ENCODE measurements around the gene SUPT3H. TPM values are rescaled to one million over a fixed set of nuclear protein-coding genes. Genes with fewer than 3 reads are reported as not detected.
A peak's percentile ranks its signal among the peaks of the same experiment; 100 is the strongest.

SUPT3H gene
- polyA plus RNA-seq, 3 donors: 2.4 to 3.5 (median 2.5) TPM

DNA sequence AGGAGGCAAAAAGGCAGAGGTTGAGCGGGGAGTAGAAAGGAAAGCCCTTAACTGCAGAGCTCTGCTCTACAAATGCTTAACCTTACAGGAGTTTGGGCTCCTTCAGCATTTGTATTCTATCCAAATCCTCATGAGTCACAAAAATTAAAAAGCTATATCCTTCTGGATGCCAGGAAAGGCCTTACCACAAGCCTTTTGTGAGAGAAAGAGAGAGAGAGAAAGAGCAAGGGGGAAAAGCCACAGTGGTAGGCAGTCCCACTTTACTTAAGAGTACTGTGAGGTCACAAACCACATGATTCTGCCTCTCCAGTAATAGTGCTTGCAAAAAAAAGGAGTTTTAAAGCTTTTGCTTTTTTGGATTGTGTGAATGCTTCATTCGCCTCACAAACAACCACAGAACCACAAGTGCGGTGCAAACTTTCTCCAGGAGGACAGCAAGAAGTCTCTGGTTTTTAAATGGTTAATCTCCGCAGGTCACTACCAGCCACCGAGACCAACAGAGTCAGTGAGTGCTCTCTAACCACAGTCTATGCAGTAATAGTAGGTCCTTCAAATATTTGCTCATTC lies 49.7 kb downstream of the SUPT3H start, which contains the start of gene RUNX2:
RUNX2 (plus strand) TSS at position 375 of the 567 bp plus-strand sequence. CDS start 397 bp downstream, outside the sequence.
- intact Hi-C loops (cut with micrococcal nuclease): no loop called here

DNA sequence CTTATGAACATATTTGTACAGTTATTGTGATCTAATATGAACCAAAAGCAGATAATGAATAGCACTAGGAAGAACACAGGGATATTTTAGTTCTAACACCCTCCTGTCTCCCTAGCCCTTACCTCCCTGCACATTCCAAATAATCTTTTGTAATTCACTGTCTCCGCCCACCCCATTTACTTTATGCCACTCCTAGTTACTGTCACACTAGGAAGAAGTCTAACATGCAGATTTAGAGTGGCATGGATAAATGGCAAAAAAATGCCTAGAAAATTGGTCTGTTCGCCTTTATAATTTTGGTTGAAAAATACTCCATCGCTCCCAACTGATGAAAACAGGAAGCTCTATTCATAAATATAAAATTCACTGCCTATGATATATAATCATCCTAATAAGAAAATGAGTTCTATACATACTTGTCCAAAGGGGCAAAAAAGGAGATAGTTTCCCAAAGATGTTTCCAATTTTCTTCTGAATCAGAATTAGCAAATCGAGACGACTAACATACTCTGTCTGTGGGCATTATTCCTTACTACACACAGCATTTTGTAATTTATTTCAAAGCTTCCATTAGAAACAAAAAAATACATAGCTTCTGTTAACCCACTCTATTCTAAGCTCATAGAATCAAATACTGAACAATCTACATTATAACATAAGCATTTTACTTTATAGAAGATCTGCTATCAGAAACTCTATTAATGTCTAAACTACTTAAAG lies 50.9 kb downstream of the SUPT3H start:
- DNase-seq: no peak
- Histone ChIP-seq H3K79me2 (ENCODE audit: insufficient read depth, low read length) (no peaks in the 10 kb centered on the region), H3K4me1 (ENCODE audit: control insufficient read depth in 1 of 2, insufficient read depth in 2 of 2, low read length in 2 of 2) (peaks cover 0 to 2% of the 10 kb centered on the region in 2 donors), H3K9ac (ENCODE audit: insufficient read depth, low read length, poor library complexity, severe bottlenecking) (no peak overlapping the region), H3K4me3 (replicated peaks in 1 of 3; ENCODE audit: low read depth in 2 of 3, low read length in 3 of 3) (no peak overlapping the region), H3K27me3 (ENCODE audit: control insufficient read depth in 2 of 2, insufficient read depth in 2 of 2, low read length in 2 of 2) (no peaks in the 10 kb centered on the region), H3K4me2 (replicated peaks; ENCODE audit: extremely low read depth, low read length, poor library complexity, severe bottlenecking) (no peak overlapping the region), H3K36me3 (replicated peaks in 1 of 2; ENCODE audit: control insufficient read depth in 1 of 2, insufficient read depth in 2 of 2, low read length in 2 of 2) (no peaks in the 10 kb centered on the region), H3K9me3 (replicated peaks in 1 of 2; ENCODE audit: control insufficient read depth in 1 of 2, insufficient read depth in 1 of 2, low read length in 2 of 2) (no peaks in the 10 kb centered on the region), H2AFZ (ENCODE audit: insufficient read depth, low read depth, low read length, poor library complexity, severe bottlenecking) (no peak overlapping the region), H3K27ac (ENCODE audit: low read depth in 1 of 2, low read length in 2 of 2) (no peak overlapping the region), H4K20me1 (ENCODE audit: insufficient read depth, low read length) (no peaks in the 10 kb centered on the region)
- Mint-ChIP-seq H3K27me3 (ENCODE audit: low read depth in 3 of 3) (peaks cover 0 to 1% (median 0%) of the 10 kb centered on the region in 3 donors), H3K27ac (no peak overlapping the region), H3K4me3 (no peak overlapping the region), H3K36me3 (no peaks in the 10 kb centered on the region), H3K4me1 (peaks cover 31% of the 10 kb centered on the region), H3K9me3 (no peaks in the 10 kb centered on the region)
- TF ChIP-seq, protein P1, sequence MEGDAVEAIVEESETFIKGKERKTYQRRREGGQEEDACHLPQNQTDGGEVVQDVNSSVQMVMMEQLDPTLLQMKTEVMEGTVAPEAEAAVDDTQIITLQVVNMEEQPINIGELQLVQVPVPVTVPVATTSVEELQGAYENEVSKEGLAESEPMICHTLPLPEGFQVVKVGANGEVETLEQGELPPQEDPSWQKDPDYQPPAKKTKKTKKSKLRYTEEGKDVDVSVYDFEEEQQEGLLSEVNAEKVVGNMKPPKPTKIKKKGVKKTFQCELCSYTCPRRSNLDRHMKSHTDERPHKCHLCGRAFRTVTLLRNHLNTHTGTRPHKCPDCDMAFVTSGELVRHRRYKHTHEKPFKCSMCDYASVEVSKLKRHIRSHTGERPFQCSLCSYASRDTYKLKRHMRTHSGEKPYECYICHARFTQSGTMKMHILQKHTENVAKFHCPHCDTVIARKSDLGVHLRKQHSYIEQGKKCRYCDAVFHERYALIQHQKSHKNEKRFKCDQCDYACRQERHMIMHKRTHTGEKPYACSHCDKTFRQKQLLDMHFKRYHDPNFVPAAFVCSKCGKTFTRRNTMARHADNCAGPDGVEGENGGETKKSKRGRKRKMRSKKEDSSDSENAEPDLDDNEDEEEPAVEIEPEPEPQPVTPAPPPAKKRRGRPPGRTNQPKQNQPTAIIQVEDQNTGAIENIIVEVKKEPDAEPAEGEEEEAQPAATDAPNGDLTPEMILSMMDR (IDR thresholded peaks at IDR 0.05): no peak
- no CpG with 5 or more reads among the region's 5 CpGs for WGBS (ENCODE audit: insufficient coverage)
- intact Hi-C loops (cut with micrococcal nuclease): no loop called here

More for the DNA sequence above, 49.7 kb downstream of the SUPT3H start, which contains the start of gene RUNX2:
- Mint-ChIP-seq H3K27ac (peak within 1 kb of the TSS in 1 of 7 donors; percentile 25), H3K9me3 (no peaks in the 10 kb centered on the region), H3K27me3 (ENCODE audit: low read depth in 3 of 3) (peaks cover 0 to 1% (median 0%) of the 10 kb centered on the region in 3 donors), H3K4me1 (peaks cover 27% of the 10 kb centered on the region), H3K36me3 (no peaks in the 10 kb centered on the region), H3K4me3 (peak within 1 kb of the TSS; percentile 49 to 50)
- peak in 1 of 3 donors; percentile 13 for DNase-seq
- H3K4me3 ChIP-seq (replicated peaks in 1 of 3; ENCODE audit: low read depth in 2 of 3, low read length in 3 of 3): peak within 1 kb of the TSS; percentile 14 to 46 (median 29)
- no CpG with 5 or more reads among the region's 5 CpGs for WGBS (ENCODE audit: insufficient coverage)
- TF ChIP-seq, protein P1 (IDR thresholded peaks at IDR 0.05): no peak
- peak within 1 kb of the TSS; percentile 8 for H3K4me2 ChIP-seq (replicated peaks; ENCODE audit: extremely low read depth, low read length, poor library complexity, severe bottlenecking)
- H4K20me1 ChIP-seq (ENCODE audit: insufficient read depth, low read length): no peaks in the 10 kb centered on the region
- H3K9me3 ChIP-seq (replicated peaks in 1 of 2; ENCODE audit: control insufficient read depth in 1 of 2, insufficient read depth in 1 of 2, low read length in 2 of 2): no peaks in the 10 kb centered on the region
- peaks cover 0 to 2% of the 10 kb centered on the region in 2 donors for H3K4me1 ChIP-seq (ENCODE audit: control insufficient read depth in 1 of 2, insufficient read depth in 2 of 2, low read length in 2 of 2)
- no peaks in the 10 kb centered on the region for H3K79me2 ChIP-seq (ENCODE audit: insufficient read depth, low read length)
- H3K9ac ChIP-seq (ENCODE audit: insufficient read depth, low read length, poor library complexity, severe bottlenecking): no peak within 1 kb of the TSS
- peak within 1 kb of the TSS; percentile 39 for H2AFZ ChIP-seq (ENCODE audit: insufficient read depth, low read depth, low read length, poor library complexity, severe bottlenecking)
- H3K27me3 ChIP-seq (ENCODE audit: control insufficient read depth in 2 of 2, insufficient read depth in 2 of 2, low read length in 2 of 2): no peaks in the 10 kb centered on the region
- H3K36me3 ChIP-seq (replicated peaks in 1 of 2; ENCODE audit: control insufficient read depth in 1 of 2, insufficient read depth in 2 of 2, low read length in 2 of 2): no peaks in the 10 kb centered on the region
- H3K27ac ChIP-seq (ENCODE audit: low read depth in 1 of 2, low read length in 2 of 2): no peak within 1 kb of the TSS
